HepG2 (cell line): ENCODE measurements around the gene SLC25A20. TPM values are rescaled to one million over a fixed set of nuclear protein-coding genes. Genes with fewer than 3 reads are reported as not detected.

Experiments used
- AGO1 ChIP-seq: fragments of 200-400 bp; formaldehyde crosslinking; IDR thresholded peaks from 2 replicates; pipeline ENCODE4 v1.6.1; 2017; ENCODE audit warnings: mild to moderate bottlenecking, low read depth, low read length, moderate library complexity; ENCODE audit not compliant: poor library complexity, severe bottlenecking
- BCL6 ChIP-seq: IDR thresholded peaks from 2 replicates; pipeline ENCODE4 v1.6.1; 2016; ENCODE audit warnings: missing genetic modification reagents, missing compliant biosample characterization
- DBP ChIP-seq: sonication (generic); formaldehyde crosslinking; IDR thresholded peaks from 2 replicates; pipeline ENCODE4 v1.4.0; 2020; ENCODE audit warnings: missing genetic modification reagents; ENCODE audit errors: not compliant biosample characterization
- FOSL1 ChIP-seq: sonication (generic); formaldehyde crosslinking; IDR thresholded peaks from 2 replicates; pipeline ENCODE4 v1.9.0; 2021; ENCODE audit warnings: missing genetic modification reagents, borderline replicate concordance
- FOXK2 ChIP-seq: fragments of 450-650 bp; IDR thresholded peaks from 2 replicates; pipeline ENCODE4 v1.6.1; 2016
- HNRNPL ChIP-seq: fragments of 200-400 bp; formaldehyde crosslinking; IDR thresholded peaks from 2 replicates; pipeline ENCODE4 v1.6.1; 2017; ENCODE audit warnings: mild to moderate bottlenecking, low read depth, low read length
- KMT2A ChIP-seq: sonication (generic); formaldehyde crosslinking; IDR thresholded peaks from 2 replicates; pipeline ENCODE4 v1.4.0; 2020; ENCODE audit warnings: missing genetic modification reagents
- MIER2 ChIP-seq: IDR thresholded peaks from 2 replicates; pipeline ENCODE4 v1.6.1; 2016; ENCODE audit warnings: missing biosample characterization, missing genetic modification reagents
- MXD3 ChIP-seq: IDR thresholded peaks from 2 replicates; pipeline ENCODE4 v1.6.1; 2016; ENCODE audit warnings: mild to moderate bottlenecking, missing biosample characterization, missing genetic modification reagents
- PHF21A ChIP-seq: sonication (generic); formaldehyde crosslinking; IDR thresholded peaks from 2 replicates; pipeline ENCODE4 v1.5.0; 2020; ENCODE audit warnings: mild to moderate bottlenecking, missing genetic modification reagents
- RCOR2 ChIP-seq: IDR thresholded peaks from 2 replicates; pipeline ENCODE4 v1.6.1; 2016; ENCODE audit warnings: missing biosample characterization, missing genetic modification reagents
- SNAPC4 ChIP-seq: sonication (generic); formaldehyde crosslinking; IDR thresholded peaks from 2 replicates; pipeline ENCODE4 v1.4.0; 2020; ENCODE audit warnings: mild to moderate bottlenecking, missing genetic modification reagents
- TARDBP ChIP-seq: sonication (generic); formaldehyde crosslinking; IDR thresholded peaks from 2 replicates; pipeline ENCODE4 v1.8.0; 2022; ENCODE audit warnings: mild to moderate bottlenecking, missing genetic modification reagents
- TFDP1 ChIP-seq: IDR thresholded peaks from 2 replicates; pipeline ENCODE4 v1.6.1; 2016; ENCODE audit warnings: missing compliant biosample characterization, missing genetic modification reagents, borderline replicate concordance
- THRA ChIP-seq: sonication (generic); formaldehyde crosslinking; IDR thresholded peaks from 2 replicates; pipeline ENCODE4 v1.4.0; 2020; ENCODE audit warnings: missing genetic modification reagents, borderline replicate concordance
- ZNF207 ChIP-seq: fragments of 450-650 bp; IDR thresholded peaks from 2 replicates; pipeline ENCODE4 v1.6.1; 2016; ENCODE audit warnings: antibody characterized with exemption, borderline replicate concordance
- ZNF674 ChIP-seq: sonication (generic); formaldehyde crosslinking; IDR thresholded peaks from 2 replicates; pipeline ENCODE4 v1.5.0; 2020; ENCODE audit warnings: low read depth, mild to moderate bottlenecking, missing genetic modification reagents
- ZNF724P ChIP-seq: sonication (generic); formaldehyde crosslinking; IDR thresholded peaks from 2 replicates; pipeline ENCODE4 v1.8.0; 2022; ENCODE audit warnings: missing genetic modification reagents, borderline replicate concordance
- ZSCAN25 ChIP-seq: sonication (generic); formaldehyde crosslinking; IDR thresholded peaks from 2 replicates; pipeline ENCODE4 v1.8.0; 2022; ENCODE audit warnings: mild to moderate bottlenecking, missing genetic modification reagents
- polyA plus RNA-seq, 8 experiments: library from polyadenylated mRNA; depleted of rRNA in 3 of 8; stranded (reverse) in 7 of 8; unstranded in 1 of 8; fragments of >200 nt; fragmentation: Illumina TruSeq in 4 of 8; extraction: Trizol in 4 of 8; gene quantifications; 2 replicates each; pipeline versions ENCODE4 v1.2.1 to v1.2.3, GENCODE V29; 2011 to 2016; ENCODE audit warnings: low read depth in 4 of 8, missing spikeins in 1 of 8, mixed read lengths in 1 of 8; ENCODE audit not compliant: insufficient read depth in 1 of 8
- total RNA-seq, 5 experiments: library from RNA; depleted of rRNA; stranded (reverse); fragments of >200 nt; fragmentation: Illumina TruSeq; extraction: Trizol; gene quantifications; 2 replicates each; pipeline ENCODE4 v1.2.3, GENCODE V29; 2016; ENCODE audit warnings: low read depth in 1 of 5

Gene SLC25A20
- total and polyA plus RNA-seq, 2 of the 13 experiments (the other 11 are each of a cell fraction or from before 2014, with no cell fraction given): 21.1 to 26.6 TPM

GRCh38 chr3:48898383-48899234 is at the start of gene SLC25A20 (continued):
- no peak for TF ChIP-seq THRA (CRISPR knock-in tag)
- no peak for TF ChIP-seq MIER2 (CRISPR knock-in tag)
- no peak for TF ChIP-seq DBP (CRISPR knock-in tag)
- peak; percentile 49; the same call in 1 of the 2 replicates for TF ChIP-seq PHF21A (CRISPR knock-in tag)
- TF ChIP-seq ZNF724P (CRISPR knock-in tag): 0 out of 2 replicates have a peak, but pooled peaks have one; percentile 44
- TF ChIP-seq FOXK2: no peak
- TF ChIP-seq BCL6 (CRISPR knock-in tag): peak; percentile 57
- peak; percentile 87 for TF ChIP-seq TARDBP
- TF ChIP-seq KMT2A (CRISPR knock-in tag): peak; percentile 77
- no peak for TF ChIP-seq FOSL1
- TF ChIP-seq MXD3: peak; percentile 69; the same call in 1 of the 2 replicates
- TF ChIP-seq SNAPC4 (CRISPR knock-in tag): 0 out of 2 replicates have a peak, but pooled peaks have one; percentile 46
- TF ChIP-seq TFDP1 (CRISPR knock-in tag): peak; percentile 23; the same call in 1 of the 2 replicates
- peak; percentile 97 for TF ChIP-seq RCOR2 (CRISPR knock-in tag)
- TF ChIP-seq AGO1: peak; percentile 46
- TF ChIP-seq ZNF207: no peak
- 0 out of 2 replicates have a peak, but pooled peaks have one; percentile 29 for TF ChIP-seq ZSCAN25
- TF ChIP-seq HNRNPL: peak; percentile 80; the same call in 1 of the 2 replicates
- TF ChIP-seq ZNF674: no peak
